HEK293 (cell line): ENCODE data around the gene ATP5PB.

Experiments
- CTCF ChIA-PET: fragments of 350-600 bp; formaldehyde crosslinking; extraction: SDS; loops from one replicate; lab custom pipeline; 2021; ENCODE audit warnings: antibody characterized with exemption; lab: Yijun Ruan, JAX
- POLR2A ChIA-PET: fragments of 300-600 bp; formaldehyde crosslinking; extraction: SDS; loops from one replicate; lab custom pipeline; 2020; ENCODE audit warnings: antibody characterized with exemption, inconsistent platforms; lab: Yijun Ruan, JAX
- H3K27ac ChIP-seq: fragments of 200-500 bp; sonication (Bioruptor generic); 2 replicates; pipeline ENCODE4 v1.5.1; 2014; ENCODE audit warnings: low read depth, low read length, control low read depth, inconsistent platforms; ENCODE audit errors: extremely low read depth
- H3K36me3 ChIP-seq, 2 experiments: fragments of 200-500 bp in 1 of 2; sonication (Bioruptor generic) in 1 of 2; 1 replicate in 1 of 2; 2 replicates in 1 of 2; pipeline ENCODE4 v1.5.1; 2014 to 2017; ENCODE audit warnings: inconsistent platforms in 2 of 2, low read length in 2 of 2; ENCODE audit not compliant: control insufficient read depth in 2 of 2, insufficient read depth in 1 of 2
- H3K4me1 ChIP-seq: fragments of 200-500 bp; sonication (Bioruptor generic); 2 replicates; pipeline ENCODE4 v1.5.1; 2014; ENCODE audit warnings: mild to moderate bottlenecking, low read length, inconsistent platforms; ENCODE audit not compliant: control insufficient read depth, insufficient read depth
- H3K4me3 ChIP-seq: 2 replicates; pipeline ENCODE4 v1.5.1; 2011; ENCODE audit warnings: low read depth, mild to moderate bottlenecking, control low read depth, low read length, moderate library complexity
- H3K9me3 ChIP-seq: fragments of 200-500 bp; sonication (Bioruptor generic); 2 replicates; pipeline ENCODE4 v1.5.1; 2014; ENCODE audit warnings: low read depth, low read length, inconsistent platforms; ENCODE audit not compliant: control insufficient read depth, insufficient read depth
- IKZF3 ChIP-seq: fragments of 450-650 bp; IDR thresholded peaks from 2 replicates; pipeline ENCODE4 v1.5.0; 2018; ENCODE audit warnings: missing biosample characterization, mild to moderate bottlenecking, missing genetic modification characterization, moderate library complexity
- INSM2 ChIP-seq: fragments of 450-650 bp; formaldehyde crosslinking; IDR thresholded peaks from 2 replicates; pipeline ENCODE4 v1.5.1; 2016; ENCODE audit warnings: missing biosample characterization, missing genetic modification characterization
- MEIS1 ChIP-seq: sonication (generic); formaldehyde crosslinking; IDR thresholded peaks from 2 replicates; pipeline ENCODE4 v1.8.1; 2022; ENCODE audit warnings: missing genetic modification reagents, mild to moderate bottlenecking, borderline replicate concordance
- OSR2 ChIP-seq: fragments of 450-650 bp; formaldehyde crosslinking; IDR thresholded peaks from 2 replicates; pipeline ENCODE4 v1.5.1; 2016; ENCODE audit warnings: missing biosample characterization, missing genetic modification characterization
- ZBTB10 ChIP-seq: fragments of 450-650 bp; formaldehyde crosslinking; IDR thresholded peaks from 2 replicates; pipeline ENCODE4 v1.5.1; 2016; ENCODE audit warnings: missing biosample characterization, missing genetic modification characterization
- ZNF132 ChIP-seq: fragments of 450-650 bp; formaldehyde crosslinking; IDR thresholded peaks from 2 replicates; pipeline ENCODE4 v1.5.1; 2017; ENCODE audit warnings: missing biosample characterization, missing genetic modification characterization, borderline replicate concordance
- ZNF211 ChIP-seq: fragments of 450-650 bp; formaldehyde crosslinking; IDR thresholded peaks from 2 replicates; pipeline ENCODE4 v1.5.1; 2016; ENCODE audit warnings: low read depth, missing biosample characterization, missing genetic modification characterization
- ZNF266 ChIP-seq: fragments of 450-650 bp; formaldehyde crosslinking; IDR thresholded peaks from 2 replicates; pipeline ENCODE4 v1.5.1; 2016; ENCODE audit warnings: missing biosample characterization, missing genetic modification characterization, low read depth
- ZNF302 ChIP-seq: fragments of 450-650 bp; formaldehyde crosslinking; IDR thresholded peaks from 2 replicates; pipeline ENCODE4 v1.5.1; 2016; ENCODE audit warnings: missing biosample characterization, missing genetic modification characterization, low read depth
- ZNF423 ChIP-seq: fragments of 450-650 bp; formaldehyde crosslinking; IDR thresholded peaks from 2 replicates; pipeline ENCODE4 v1.5.1; 2016; ENCODE audit warnings: missing biosample characterization, missing genetic modification characterization
- ZNF433 ChIP-seq: fragments of 450-650 bp; formaldehyde crosslinking; IDR thresholded peaks from 2 replicates; pipeline ENCODE4 v1.5.1; 2016; ENCODE audit warnings: missing biosample characterization, missing genetic modification characterization, low read depth
- ZNF473 ChIP-seq: fragments of 450-650 bp; formaldehyde crosslinking; IDR thresholded peaks from 2 replicates; pipeline ENCODE4 v1.5.1; 2017; ENCODE audit warnings: missing biosample characterization, missing genetic modification characterization
- ZNF510 ChIP-seq: fragments of 450-650 bp; formaldehyde crosslinking; IDR thresholded peaks from 2 replicates; pipeline ENCODE4 v1.5.1; 2018; ENCODE audit warnings: mild to moderate bottlenecking, missing genetic modification characterization, missing biosample characterization; ENCODE audit not compliant: insufficient replicate concordance
- ZNF549 ChIP-seq: fragments of 450-650 bp; IDR thresholded peaks from 2 replicates; pipeline ENCODE4 v1.5.1; 2018; ENCODE audit warnings: missing biosample characterization, missing genetic modification characterization, mild to moderate bottlenecking, inconsistent platforms, moderate library complexity
- ZNF558 ChIP-seq: fragments of 450-650 bp; formaldehyde crosslinking; IDR thresholded peaks from 2 replicates; pipeline ENCODE4 v1.5.1; 2016; ENCODE audit warnings: missing biosample characterization, missing genetic modification characterization
- ZNF76 ChIP-seq: fragments of 450-650 bp; formaldehyde crosslinking; IDR thresholded peaks from 2 replicates; pipeline ENCODE4; 2016; ENCODE audit warnings: low read depth, missing biosample characterization, missing genetic modification characterization, borderline replicate concordance
- ZSCAN23 ChIP-seq: fragments of 450-650 bp; formaldehyde crosslinking; IDR thresholded peaks from 2 replicates; pipeline ENCODE4 v1.5.1; 2016; ENCODE audit warnings: missing biosample characterization, missing genetic modification characterization
- TF ChIP-seq, protein P1 (sequence below): fragments of 450-650 bp; formaldehyde crosslinking; IDR thresholded peaks from 2 replicates; pipeline ENCODE4 v1.5.1; 2016; ENCODE audit warnings: missing biosample characterization, missing genetic modification characterization
- TF ChIP-seq, protein P2 (sequence below): fragments of 450-650 bp; formaldehyde crosslinking; IDR thresholded peaks from 2 replicates; pipeline ENCODE4 v1.5.1; 2016; ENCODE audit warnings: missing biosample characterization, missing genetic modification characterization
- TF ChIP-seq, protein P3 (sequence below): fragments of 450-650 bp; formaldehyde crosslinking; IDR thresholded peaks from 2 replicates; pipeline ENCODE4 v1.5.1; 2016; ENCODE audit warnings: missing biosample characterization, missing genetic modification characterization

The ATP5PB gene

DNA sequence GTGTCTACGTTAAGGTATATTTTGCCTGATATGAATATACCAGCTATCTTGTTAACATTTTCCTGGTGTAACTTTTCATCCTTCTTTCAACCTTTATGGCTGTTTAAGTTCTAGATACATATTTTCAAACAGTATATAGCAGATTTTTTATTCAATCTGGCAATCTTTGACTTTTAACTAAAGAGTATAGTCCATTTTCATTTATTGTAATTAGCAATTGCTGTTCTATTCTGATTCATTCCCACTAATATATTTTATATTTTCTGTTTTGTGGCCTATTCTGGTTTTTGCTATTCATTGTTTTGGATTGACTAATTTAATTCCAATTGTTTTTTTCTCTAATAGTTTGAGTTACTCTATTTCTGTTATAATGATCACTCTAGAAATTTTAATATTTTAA is 17.2 kb downstream of the ATP5PB start:
- Histone ChIP-seq H3K4me1 (peaks cover 3% of the 10 kb centered on the region; the same call in 1 of the 2 replicates), H3K27ac (no peak overlapping the region), H3K4me3 (no peak overlapping the region), H3K36me3 (peaks cover 4 to 49% of the 10 kb centered on the region in 2 experiments), H3K9me3 (no peaks in the 10 kb centered on the region)
- POLR2A ChIA-PET, result no interaction called here
- CTCF ChIA-PET, result no interaction called here
- TF ChIP-seq ZNF510 (tag by site-specific recombination), result no peak
- TF ChIP-seq ZNF211 (tag by site-specific recombination), result no peak
- TF ChIP-seq ZNF132 (tag by site-specific recombination), result no peak
- TF ChIP-seq ZNF558 (tag by site-specific recombination), result no peak
- no peak for TF ChIP-seq ZBTB10 (tag by site-specific recombination)
- no peak for TF ChIP-seq OSR2 (tag by site-specific recombination)
- no peak for TF ChIP-seq ZNF473 (tag by site-specific recombination)
- no peak for TF ChIP-seq ZNF549 (tag by site-specific recombination)
- TF ChIP-seq INSM2, result no peak
- TF ChIP-seq ZNF433 (tag by site-specific recombination), result no peak
- TF ChIP-seq, protein P1, sequence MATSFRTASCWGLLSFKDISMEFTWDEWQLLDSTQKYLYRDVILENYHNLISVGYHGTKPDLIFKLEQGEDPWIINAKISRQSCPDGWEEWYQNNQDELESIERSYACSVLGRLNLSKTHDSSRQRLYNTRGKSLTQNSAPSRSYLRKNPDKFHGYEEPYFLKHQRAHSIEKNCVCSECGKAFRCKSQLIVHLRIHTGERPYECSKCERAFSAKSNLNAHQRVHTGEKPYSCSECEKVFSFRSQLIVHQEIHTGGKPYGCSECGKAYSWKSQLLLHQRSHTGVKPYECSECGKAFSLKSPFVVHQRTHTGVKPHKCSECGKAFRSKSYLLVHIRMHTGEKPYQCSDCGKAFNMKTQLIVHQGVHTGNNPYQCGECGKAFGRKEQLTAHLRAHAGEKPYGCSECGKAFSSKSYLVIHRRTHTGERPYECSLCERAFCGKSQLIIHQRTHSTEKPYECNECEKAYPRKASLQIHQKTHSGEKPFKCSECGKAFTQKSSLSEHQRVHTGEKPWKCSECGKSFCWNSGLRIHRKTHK, result no peak
- TF ChIP-seq ZNF423, result no peak
- no peak for TF ChIP-seq IKZF3 (tag by site-specific recombination)
- no peak for TF ChIP-seq ZSCAN23
- no peak for TF ChIP-seq MEIS1 (CRISPR knock-in tag)
- TF ChIP-seq, protein P2, sequence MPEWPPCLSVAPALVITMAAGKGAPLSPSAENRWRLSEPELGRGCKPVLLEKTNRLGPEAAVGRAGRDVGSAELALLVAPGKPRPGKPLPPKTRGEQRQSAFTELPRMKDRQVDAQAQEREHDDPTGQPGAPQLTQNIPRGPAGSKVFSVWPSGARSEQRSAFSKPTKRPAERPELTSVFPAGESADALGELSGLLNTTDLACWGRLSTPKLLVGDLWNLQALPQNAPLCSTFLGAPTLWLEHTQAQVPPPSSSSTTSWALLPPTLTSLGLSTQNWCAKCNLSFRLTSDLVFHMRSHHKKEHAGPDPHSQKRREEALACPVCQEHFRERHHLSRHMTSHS (tag by site-specific recombination), result no peak
- TF ChIP-seq, protein P3, sequence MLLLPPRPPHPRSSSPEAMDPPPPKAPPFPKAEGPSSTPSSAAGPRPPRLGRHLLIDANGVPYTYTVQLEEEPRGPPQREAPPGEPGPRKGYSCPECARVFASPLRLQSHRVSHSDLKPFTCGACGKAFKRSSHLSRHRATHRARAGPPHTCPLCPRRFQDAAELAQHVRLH (tag by site-specific recombination), result no peak
- no peak for TF ChIP-seq ZNF302 (tag by site-specific recombination)
- TF ChIP-seq ZNF76 (tag by site-specific recombination), result no peak
- no peak for TF ChIP-seq ZNF266
